SIG-M5 treated with dmso at 0.1 percent for 504 hours (cell line): Measurements from ENCODE around the gene RFFL.
"Not testable (repeated sequence)": the region's sequence is repeated elsewhere in the genome, so short reads cannot be mapped to it uniquely, and the experiment has no call there.

Source experiments
- DNase-seq: peaks from one replicate; lab custom pipeline; 2025; ENCODE audit not compliant: unreplicated experiment; lab: John Stamatoyannopoulos, UW

The RFFL gene

GRCh38 chr17:35011671-35012216 is 51.8 kb downstream of the RFFL start:
- no peak for DNase-seq

DNA sequence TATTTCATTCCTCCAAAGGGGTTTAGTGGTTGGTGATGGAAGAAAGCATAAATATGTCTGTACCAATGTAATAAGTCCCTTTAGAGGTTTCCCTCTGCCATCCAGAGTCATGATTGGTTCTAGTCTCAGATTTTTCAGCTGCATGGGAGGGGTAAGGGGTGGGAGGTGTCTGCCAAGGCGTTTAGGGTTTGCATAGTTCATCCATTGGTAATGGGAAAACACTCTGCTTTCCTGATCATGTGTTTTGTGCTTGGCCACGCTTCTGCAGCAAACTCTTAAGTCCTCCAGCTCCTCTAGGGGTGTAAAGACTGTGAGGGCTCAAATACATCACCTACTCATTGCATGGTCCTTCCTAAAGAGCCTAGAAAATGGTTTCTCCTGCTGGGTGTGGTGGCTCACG is 53.4 kb downstream of the RFFL start:
- no peak for DNase-seq

DNA sequence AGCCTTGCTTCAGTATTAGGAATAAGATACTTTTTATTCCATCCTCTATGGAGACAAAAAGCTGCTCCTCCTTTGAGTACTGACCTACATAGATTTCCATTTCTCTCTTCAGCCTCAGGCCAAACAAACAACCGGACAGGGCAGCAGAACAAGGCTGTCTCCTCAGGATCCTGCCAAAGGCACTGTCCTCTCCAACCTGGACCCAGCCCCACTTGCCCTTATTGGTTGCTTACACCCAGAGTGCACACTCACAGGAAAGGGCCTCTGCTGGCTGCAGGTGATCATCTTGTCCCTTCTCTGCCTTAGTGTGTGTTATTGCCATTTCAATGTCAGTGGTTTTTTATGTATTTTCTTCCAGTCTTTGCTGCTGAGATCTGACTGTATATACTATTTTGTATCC is 56.5 kb downstream of the RFFL start:
- DNase-seq: no peak

DNA sequence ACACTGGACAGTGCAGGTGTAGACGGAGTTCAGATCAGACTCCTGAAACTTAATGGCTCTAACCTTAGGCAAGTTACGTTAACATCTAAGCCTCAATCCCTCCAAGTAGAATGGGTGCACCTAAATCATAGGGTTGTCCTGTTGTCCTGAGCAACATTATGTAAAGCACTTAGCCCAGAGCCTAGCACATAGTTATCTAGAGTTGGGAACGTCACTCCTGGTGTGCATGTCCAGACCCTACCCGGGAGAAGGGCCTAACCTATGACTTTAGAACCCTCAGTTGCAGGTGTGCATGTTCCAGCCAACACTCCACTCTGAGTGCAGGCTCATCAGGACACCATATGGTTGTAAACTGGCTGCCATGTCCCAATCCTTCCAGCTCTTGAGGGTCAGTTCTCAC is 57.2 kb downstream of the RFFL start:
- DNase-seq: no peak

GRCh38 chr17:35003778-35004177 is 59.7 kb downstream of the RFFL start:
- DNase-seq: no peak

- no peak for DNase-seq
Measured at GRCh38 chr17:35002876-35003551, 60.5 kb downstream of the RFFL start.

DNA sequence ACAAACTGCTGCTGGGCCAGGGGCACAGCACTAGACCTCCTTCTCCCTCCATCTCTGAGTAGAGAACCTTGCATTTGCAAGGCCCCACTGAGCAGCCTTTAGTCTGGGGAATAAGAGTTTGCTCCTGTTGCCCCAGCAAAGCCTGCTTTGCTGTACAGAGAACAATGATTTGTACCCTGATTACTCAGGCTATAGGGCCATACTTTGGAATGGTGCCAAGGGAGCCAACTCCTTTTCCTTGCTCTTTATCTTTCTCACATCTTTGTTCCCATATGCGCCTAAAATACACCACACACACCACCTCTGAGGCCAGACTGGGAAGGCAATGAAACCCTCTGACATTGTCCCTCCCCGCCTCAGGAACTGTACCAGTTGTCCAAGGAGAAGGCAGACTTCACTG is 62.0 kb downstream of the RFFL start:
- DNase-seq: no peak

GRCh38 chr17:35000965-35001364 is 62.5 kb downstream of the RFFL start:
- not testable (repeated sequence) for DNase-seq

- no peak for DNase-seq
Measured at GRCh38 chr17:34999456-34999855, 64.1 kb downstream of the RFFL start.

DNA sequence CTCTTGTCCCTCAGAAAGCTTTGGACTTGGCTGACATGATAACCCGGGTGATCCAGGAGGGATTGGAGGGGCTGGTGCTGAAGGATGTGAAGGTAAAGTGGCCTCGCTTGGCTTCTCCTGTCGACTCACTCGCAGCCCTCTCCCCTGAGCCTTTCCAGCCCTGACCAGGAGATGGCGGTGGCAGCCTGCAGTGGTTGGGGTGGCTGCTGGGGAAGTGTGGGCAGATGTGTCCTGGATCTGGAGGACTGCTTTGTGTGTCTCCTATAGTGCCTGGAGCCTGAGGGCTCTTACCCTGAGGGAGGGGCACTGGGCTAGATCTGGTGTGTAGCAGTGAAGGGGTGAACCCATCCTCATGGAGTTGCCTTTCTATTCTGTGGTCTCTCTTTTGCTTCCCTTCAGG is 65.3 kb downstream of the RFFL start:
- DNase-seq: peak; percentile 57

GRCh38 chr17:34997355-34997862 is 66.1 kb downstream of the RFFL start:
- DNase-seq: no peak

- no peak for DNase-seq
Measured at GRCh38 chr17:34996422-34997285, 66.9 kb downstream of the RFFL start.

DNA sequence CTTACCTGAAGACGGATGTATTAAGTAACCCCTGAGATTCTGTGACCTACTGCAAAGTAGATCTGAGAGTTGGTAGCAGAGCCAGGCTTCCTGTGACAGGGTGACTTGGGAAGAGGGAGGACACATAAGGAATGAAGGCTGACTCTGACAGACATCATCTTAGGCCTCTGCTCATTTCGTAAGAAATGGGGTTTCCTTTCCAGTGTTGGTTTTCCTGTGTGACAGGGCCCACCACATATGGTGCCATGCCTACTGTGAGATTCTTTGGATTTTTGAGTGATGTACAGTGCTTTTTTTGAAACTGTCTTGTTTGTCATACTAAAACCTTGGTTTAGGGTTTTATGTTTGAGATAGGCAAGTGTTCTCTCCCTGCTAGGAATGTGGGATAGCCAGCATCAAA is 70.5 kb downstream of the RFFL start:
- no peak for DNase-seq

GRCh38 chr17:34991606-34992005 is 71.9 kb downstream of the RFFL start:
- DNase-seq: no peak

DNA sequence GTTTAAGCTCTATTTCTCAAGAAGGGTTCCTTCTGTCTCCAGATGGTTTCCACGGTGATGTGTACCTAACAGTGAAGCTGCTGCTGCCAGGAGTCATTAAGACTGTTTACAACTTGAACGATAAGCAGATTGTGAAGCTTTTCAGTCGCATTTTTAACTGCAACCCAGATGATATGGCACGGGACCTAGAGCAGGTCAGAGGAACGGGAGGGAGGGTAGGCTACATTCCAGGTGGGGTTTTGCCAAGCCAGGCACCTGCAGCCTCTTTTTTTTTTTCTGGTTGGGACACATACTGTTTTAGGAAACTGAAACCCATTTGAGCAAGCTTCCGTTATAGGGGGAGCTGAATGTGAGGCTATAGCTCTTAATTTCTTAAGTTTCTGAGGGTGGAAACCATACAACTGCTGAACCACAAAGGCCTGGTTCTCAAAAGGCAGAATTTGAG is 72.6 kb downstream of the RFFL start:
- peak; percentile 77 for DNase-seq

DNA sequence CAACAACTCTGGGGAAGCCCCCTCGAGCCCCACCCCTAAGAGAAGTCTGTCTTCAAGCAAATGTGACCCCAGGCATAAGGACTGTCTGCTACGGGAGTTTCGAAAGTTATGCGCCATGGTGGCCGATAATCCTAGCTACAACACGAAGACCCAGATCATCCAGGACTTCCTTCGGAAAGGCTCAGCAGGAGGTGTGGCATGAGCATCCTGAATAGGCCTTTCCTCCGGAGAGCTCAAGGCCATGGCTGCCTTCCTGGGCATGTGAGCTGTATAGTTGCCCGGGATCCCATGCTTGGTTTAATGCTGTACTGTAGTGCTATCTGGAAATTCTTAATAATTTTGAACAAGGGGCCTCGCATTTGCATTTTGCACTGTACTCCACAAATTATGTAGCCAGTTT is 74.0 kb downstream of the RFFL start:
- no peak for DNase-seq

DNA sequence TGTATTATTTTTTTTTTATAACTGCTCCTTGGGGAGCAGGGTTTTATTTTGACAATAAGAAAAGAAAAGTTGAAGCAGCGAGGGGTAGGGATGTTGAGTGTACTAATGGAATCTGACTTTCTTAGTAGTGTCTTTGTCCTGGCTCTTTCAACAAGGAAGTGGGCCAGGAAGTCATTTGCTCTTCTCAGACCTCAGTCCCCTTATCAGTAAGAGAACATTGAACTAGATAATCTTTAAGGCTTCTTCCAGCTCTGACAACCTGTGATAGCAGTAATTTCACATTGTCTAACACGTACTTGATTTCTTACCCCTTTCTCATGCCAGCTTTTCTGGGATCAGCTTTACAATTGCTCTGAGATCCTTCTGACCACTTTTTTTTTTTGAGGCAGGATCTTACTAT is 74.9 kb downstream of the RFFL start:
- DNase-seq: no peak

- peak; percentile 36 for DNase-seq
Measured at GRCh38 chr17:34987232-34987631, 76.3 kb downstream of the RFFL start.

DNA sequence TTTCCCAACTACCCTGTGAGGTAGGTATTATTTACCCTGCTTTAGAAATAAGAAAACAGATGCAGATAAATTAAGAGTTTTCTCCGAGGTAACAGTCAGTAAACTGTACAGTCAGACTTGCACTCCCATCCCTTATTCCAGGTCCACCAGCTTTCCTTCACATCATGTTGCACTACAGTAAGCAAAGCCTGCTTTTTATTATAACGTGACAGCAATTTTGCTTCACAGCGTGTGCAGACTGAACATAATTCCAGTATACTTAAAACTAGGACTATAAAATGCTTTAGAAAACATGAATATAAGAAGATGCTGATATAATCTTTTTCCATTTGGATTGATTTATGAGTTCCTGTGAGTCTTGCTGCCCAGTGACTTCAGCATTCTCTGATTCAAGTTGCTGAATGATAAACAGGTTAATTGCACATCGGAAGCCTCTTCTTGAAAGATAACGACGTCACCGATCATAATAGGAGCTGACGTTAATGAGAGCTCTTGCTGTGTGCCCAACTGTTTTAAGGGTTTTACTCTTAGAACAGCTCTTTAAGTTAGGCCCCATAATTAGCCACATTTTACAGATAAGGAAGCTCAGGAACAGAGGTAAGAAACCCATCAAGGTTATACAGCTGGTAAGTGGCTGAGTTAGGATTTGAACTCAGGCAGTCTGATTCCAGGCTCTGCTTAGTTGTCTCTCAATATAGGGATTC is 81.8 kb downstream of the RFFL start:
- DNase-seq: no peak

DNA sequence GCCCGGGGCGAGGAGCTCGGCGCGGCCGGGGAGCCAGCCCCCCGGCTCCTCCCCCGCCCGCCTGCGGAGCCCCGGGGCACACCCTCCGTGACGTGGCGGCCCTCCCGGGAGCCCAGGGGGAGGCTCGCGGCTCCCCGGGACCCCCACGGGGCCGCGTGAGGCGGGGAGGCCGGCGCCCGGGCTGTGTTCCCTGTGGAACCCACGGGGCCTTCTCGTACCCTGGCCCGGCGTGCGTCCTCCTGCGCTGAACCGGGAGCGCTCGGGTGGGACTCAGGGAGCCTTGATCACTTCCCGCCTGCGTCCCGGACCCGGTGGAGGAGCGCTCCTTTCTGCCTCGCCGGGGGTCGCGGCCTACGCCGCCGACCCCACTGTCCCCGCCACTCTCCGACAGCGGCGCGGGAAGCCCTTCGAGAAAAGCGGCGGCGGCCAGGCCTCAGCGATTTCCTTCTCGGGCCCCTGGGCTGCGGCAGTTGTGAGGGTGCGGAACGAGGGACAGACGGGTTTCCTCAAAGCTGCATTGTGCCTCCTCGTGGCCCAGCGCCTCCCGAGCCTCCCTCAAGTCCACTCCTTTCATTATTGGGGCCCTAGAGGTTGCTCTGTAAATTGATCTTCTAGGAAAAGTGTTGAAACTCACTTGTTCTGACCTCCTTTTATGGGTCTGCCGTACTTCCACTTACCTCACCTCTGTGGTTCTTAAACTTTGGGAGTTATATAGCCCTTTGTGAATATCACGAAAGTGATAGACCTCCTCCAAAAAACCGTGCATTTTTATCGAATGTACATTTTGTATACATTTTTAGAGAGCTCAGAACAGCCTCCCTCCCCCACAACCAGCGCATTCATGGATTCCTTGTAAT is 82.6 kb downstream of the RFFL start:
- peak; percentile 92 for DNase-seq

GRCh38 chr17:34980353-34980680 is 83.2 kb downstream of the RFFL start, which contains the start of gene LIG3:
LIG3 (plus strand) TSS chr17:34980512; CDS start chr17:34983006, 2,494 bp downstream.
- DNase-seq: peak; percentile 91
